ENCODE results near the gene DNAJB11.

The DNAJB11 gene

GRCh38 chr3:186534113-186534669, 36.3 kb upstream of the DNAJB11 start:
- H3K27me3 ChIP-seq (ENCODE audit: insufficient read depth, low read length, poor library complexity), result no peaks in the 10 kb centered on the region
- peaks cover 4% of the 10 kb centered on the region; the same call in 1 of the 2 replicates for H3K36me3 ChIP-seq (ENCODE audit: insufficient read depth, low read length)
- H2AFZ ChIP-seq (ENCODE audit: low read depth, low read length), result no peak overlapping the region
- DNase-seq (no peak), ATAC-seq (ENCODE audit: insufficient read depth, low read depth) (no peak)
- no peaks in the 10 kb centered on the region for H4K20me1 ChIP-seq (ENCODE audit: insufficient read depth, low read length)
- no peak overlapping the region for H3K4me2 ChIP-seq (ENCODE audit: insufficient read depth, low read length)
- H3K79me2 ChIP-seq (ENCODE audit: insufficient read depth, low read length), result no peaks in the 10 kb centered on the region
- H3K9me3 ChIP-seq (ENCODE audit: insufficient read depth, low read length, severe bottlenecking), result no peaks in the 10 kb centered on the region
- TF ChIP-seq CTCF (IDR thresholded peaks at IDR 0.05; ENCODE audit: borderline replicate concordance, extremely low read depth, low read length, poor library complexity, severe bottlenecking) (no peak), EZH2 (IDR thresholded peaks at IDR 0.05; ENCODE audit: borderline replicate concordance, low read depth, low read length, severe bottlenecking) (no peak)
- H3K27ac ChIP-seq (ENCODE audit: low read length), result no peak overlapping the region
- H3K4me1 ChIP-seq (ENCODE audit: insufficient read depth, low read length), result no peaks in the 10 kb centered on the region
- no peak overlapping the region for H3K4me3 ChIP-seq (ENCODE audit: low read depth in 1 of 2, low read length in 2 of 2)
- H3K9ac ChIP-seq (ENCODE audit: low read depth, low read length), result no peak overlapping the region

GRCh38 chr3:186536883-186537844, 33.4 kb upstream of the DNAJB11 start:
- Histone ChIP-seq H3K4me1 (ENCODE audit: insufficient read depth, low read length) (no peaks in the 10 kb centered on the region), H3K9ac (ENCODE audit: low read depth, low read length) (no peak overlapping the region), H3K9me3 (ENCODE audit: insufficient read depth, low read length, severe bottlenecking) (no peaks in the 10 kb centered on the region), H3K36me3 (ENCODE audit: insufficient read depth, low read length) (peaks cover 4% of the 10 kb centered on the region; the same call in 1 of the 2 replicates), H3K4me3 (ENCODE audit: low read depth in 1 of 2, low read length in 2 of 2) (no peak overlapping the region), H3K79me2 (ENCODE audit: insufficient read depth, low read length) (no peaks in the 10 kb centered on the region), H4K20me1 (ENCODE audit: insufficient read depth, low read length) (no peaks in the 10 kb centered on the region), H3K27me3 (ENCODE audit: insufficient read depth, low read length, poor library complexity) (no peaks in the 10 kb centered on the region), H3K4me2 (ENCODE audit: insufficient read depth, low read length) (no peak overlapping the region), H3K27ac (ENCODE audit: low read length) (no peak overlapping the region), H2AFZ (ENCODE audit: low read depth, low read length) (no peak overlapping the region)
- DNase-seq, result no peak
- TF ChIP-seq EZH2 (IDR thresholded peaks at IDR 0.05; ENCODE audit: borderline replicate concordance, low read depth, low read length, severe bottlenecking), result no peak
- ATAC-seq (ENCODE audit: insufficient read depth, low read depth), result no peak

- Histone ChIP-seq H3K9ac (ENCODE audit: low read depth, low read length) (no peak overlapping the region), H2AFZ (ENCODE audit: low read depth, low read length) (no peak overlapping the region), H4K20me1 (ENCODE audit: insufficient read depth, low read length) (no peaks in the 10 kb centered on the region), H3K36me3 (ENCODE audit: insufficient read depth, low read length) (peaks cover 7% of the 10 kb centered on the region), H3K4me1 (ENCODE audit: insufficient read depth, low read length) (no peaks in the 10 kb centered on the region), H3K9me3 (ENCODE audit: insufficient read depth, low read length, severe bottlenecking) (no peaks in the 10 kb centered on the region), H3K27ac (ENCODE audit: low read length) (no peak overlapping the region), H3K27me3 (ENCODE audit: insufficient read depth, low read length, poor library complexity) (no peaks in the 10 kb centered on the region), H3K4me3 (ENCODE audit: low read depth in 1 of 2, low read length in 2 of 2) (no peak overlapping the region), H3K4me2 (ENCODE audit: insufficient read depth, low read length) (no peak overlapping the region), H3K79me2 (ENCODE audit: insufficient read depth, low read length) (no peaks in the 10 kb centered on the region)
- no peak for ATAC-seq (ENCODE audit: insufficient read depth, low read depth)
- no peak for DNase-seq
- TF ChIP-seq CTCF (IDR thresholded peaks at IDR 0.05; ENCODE audit: borderline replicate concordance, extremely low read depth, low read length, poor library complexity, severe bottlenecking) (no peak), EZH2 (IDR thresholded peaks at IDR 0.05; ENCODE audit: borderline replicate concordance, low read depth, low read length, severe bottlenecking) (no peak)
Observed at GRCh38 chr3:186538779-186539178, 31.7 kb upstream of the DNAJB11 start.

DNA sequence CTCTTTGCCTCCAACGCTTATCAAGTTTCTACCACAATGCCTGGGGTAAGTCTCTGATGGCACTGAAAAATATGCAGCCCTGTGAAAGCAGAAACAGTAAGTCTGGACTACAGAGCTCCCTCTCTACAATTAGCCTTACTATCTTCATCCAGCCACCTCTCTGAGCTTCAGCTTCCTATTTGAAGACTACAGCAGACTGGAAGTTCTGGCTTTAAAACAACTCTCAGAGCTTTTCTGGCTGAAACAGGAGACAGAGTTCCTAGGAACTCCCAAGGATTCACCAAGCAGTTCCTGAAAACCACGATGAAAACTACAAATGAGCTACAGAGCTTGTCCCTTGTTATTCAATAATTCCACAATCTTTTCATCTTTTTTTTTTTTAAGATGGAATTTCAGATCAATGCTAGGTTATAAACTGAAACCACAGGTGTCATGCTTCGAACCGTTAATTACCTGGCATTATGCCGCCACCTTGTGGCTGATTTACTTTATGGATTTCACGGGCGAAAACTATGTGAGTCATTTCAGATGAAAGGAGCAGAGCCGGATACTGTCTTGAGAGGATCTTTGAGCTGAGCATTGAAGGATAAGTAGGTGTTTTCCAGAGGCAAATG, 30.2 kb upstream of the DNAJB11 start:
- no peaks in the 10 kb centered on the region for H4K20me1 ChIP-seq (ENCODE audit: insufficient read depth, low read length)
- peaks cover 19% of the 10 kb centered on the region for H3K36me3 ChIP-seq (ENCODE audit: insufficient read depth, low read length)
- no peak overlapping the region for H3K4me3 ChIP-seq (ENCODE audit: low read depth in 1 of 2, low read length in 2 of 2)
- peak; percentile 97 for ATAC-seq (ENCODE audit: insufficient read depth, low read depth)
- H2AFZ ChIP-seq (ENCODE audit: low read depth, low read length), result no peak overlapping the region
- H3K9ac ChIP-seq (ENCODE audit: low read depth, low read length), result no peak overlapping the region
- no peak overlapping the region for H3K27ac ChIP-seq (ENCODE audit: low read length)
- DNase-seq, result peak; percentile 75
- H3K4me1 ChIP-seq (ENCODE audit: insufficient read depth, low read length), result no peaks in the 10 kb centered on the region
- H3K4me2 ChIP-seq (ENCODE audit: insufficient read depth, low read length), result peak overlapping the region; percentile 44
- H3K79me2 ChIP-seq (ENCODE audit: insufficient read depth, low read length), result no peaks in the 10 kb centered on the region
- no peaks in the 10 kb centered on the region for H3K9me3 ChIP-seq (ENCODE audit: insufficient read depth, low read length, severe bottlenecking)
- no peaks in the 10 kb centered on the region for H3K27me3 ChIP-seq (ENCODE audit: insufficient read depth, low read length, poor library complexity)
- TF ChIP-seq CTCF (IDR thresholded peaks at IDR 0.05; ENCODE audit: borderline replicate concordance, extremely low read depth, low read length, poor library complexity, severe bottlenecking), result peak; percentile 86
- TF ChIP-seq EZH2 (IDR thresholded peaks at IDR 0.05; ENCODE audit: borderline replicate concordance, low read depth, low read length, severe bottlenecking), result no peak
